ENCODE measurements around the gene RNF224. TPM values are rescaled to one million over a fixed set of nuclear protein-coding genes. Genes with fewer than 3 reads are reported as not detected.

RNF224 gene
- total RNA-seq, 2 experiments from 2014 or later = 0.14 TPM; not detected in 1

DNA sequence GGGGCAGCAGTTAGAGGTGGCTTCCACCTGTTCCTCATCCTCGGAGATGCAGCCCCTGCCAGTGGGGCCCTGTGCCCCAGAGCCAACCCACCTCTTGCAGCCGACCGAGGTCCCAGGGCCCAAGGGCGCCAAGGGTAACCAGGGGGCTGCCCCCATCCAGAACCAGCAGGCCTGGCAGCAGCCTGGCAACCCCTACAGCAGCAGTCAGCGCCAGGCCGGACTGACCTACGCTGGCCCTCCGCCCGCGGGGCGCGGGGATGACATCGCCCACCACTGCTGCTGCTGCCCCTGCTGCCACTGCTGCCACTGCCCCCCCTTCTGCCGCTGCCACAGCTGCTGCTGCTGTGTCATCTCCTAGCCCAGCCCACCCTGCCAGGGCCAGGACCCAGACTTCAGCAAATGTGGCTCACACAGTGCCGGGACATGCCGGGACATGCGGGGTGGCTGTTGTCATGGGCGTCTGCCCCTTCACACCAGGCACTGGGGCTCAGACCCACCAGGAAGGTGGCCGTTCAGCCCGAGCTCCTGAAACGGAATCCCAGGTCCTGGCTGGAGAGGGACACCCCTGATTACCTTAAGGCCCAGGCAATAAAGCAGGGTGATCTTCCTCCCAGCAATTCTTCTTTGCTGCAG lies 1.5 kb upstream of the RNF224 start:
- POLR2A ChIA-PET = interaction anchor here (1.1 to 4.7 kb wide), 4 partner anchors 15 to 130 kb away, joined by 3 to 46 read pairs (median 7); partner anchors contain the start of gene TUBB4B
- Histone ChIP-seq H3K4me3 (ENCODE audit: low read length) (no peak overlapping the region), H3K27me3 (ENCODE audit: control insufficient read depth in 1 of 2, insufficient read depth in 2 of 2, low read length in 2 of 2) (peaks cover 3 to 16% of the 10 kb centered on the region in 2 experiments), H3K27ac (ENCODE audit: low read depth in 1 of 2, low read length in 2 of 2) (no peak overlapping the region), H3K4me1 (ENCODE audit: insufficient read depth, low read length) (peaks cover 36% of the 10 kb centered on the region), H3K36me3 (ENCODE audit: insufficient read depth, low read length) (no peaks in the 10 kb centered on the region), H3K9me3 (ENCODE audit: control insufficient read depth in 1 of 2, insufficient read depth in 1 of 2, low read length in 2 of 2) (peaks cover 0 to 4% of the 10 kb centered on the region in 2 experiments)
- Mint-ChIP-seq H3K27ac (no peak overlapping the region), H3K36me3 (ENCODE audit: low read depth) (no peaks in the 10 kb centered on the region), H3K4me1 (ENCODE audit: low read depth) (peaks cover 18% of the 10 kb centered on the region), H3K9me3 (no peaks in the 10 kb centered on the region), H3K27me3 (peaks cover 5% of the 10 kb centered on the region), H3K4me3 (no peak overlapping the region)
- no peak for TF ChIP-seq CTCF (IDR thresholded peaks at IDR 0.05)
- ATAC-seq (ENCODE audit: poor library complexity) = no peak
- intact Hi-C loops (cut with DNase I, micrococcal nuclease) = loop anchor here in 1 of 2 experiments (5.0 kb wide), 1 partner anchor 179 kb away; the partner anchor contains the start of gene NPDC1
- CTCF ChIA-PET = interaction anchor here (0.8 to 2.5 kb wide), 4 partner anchors 11 to 197 kb away, joined by 3 to 15 read pairs (median 5); no protein-coding TSS in a partner anchor
- DNase-seq = no peak

DNA sequence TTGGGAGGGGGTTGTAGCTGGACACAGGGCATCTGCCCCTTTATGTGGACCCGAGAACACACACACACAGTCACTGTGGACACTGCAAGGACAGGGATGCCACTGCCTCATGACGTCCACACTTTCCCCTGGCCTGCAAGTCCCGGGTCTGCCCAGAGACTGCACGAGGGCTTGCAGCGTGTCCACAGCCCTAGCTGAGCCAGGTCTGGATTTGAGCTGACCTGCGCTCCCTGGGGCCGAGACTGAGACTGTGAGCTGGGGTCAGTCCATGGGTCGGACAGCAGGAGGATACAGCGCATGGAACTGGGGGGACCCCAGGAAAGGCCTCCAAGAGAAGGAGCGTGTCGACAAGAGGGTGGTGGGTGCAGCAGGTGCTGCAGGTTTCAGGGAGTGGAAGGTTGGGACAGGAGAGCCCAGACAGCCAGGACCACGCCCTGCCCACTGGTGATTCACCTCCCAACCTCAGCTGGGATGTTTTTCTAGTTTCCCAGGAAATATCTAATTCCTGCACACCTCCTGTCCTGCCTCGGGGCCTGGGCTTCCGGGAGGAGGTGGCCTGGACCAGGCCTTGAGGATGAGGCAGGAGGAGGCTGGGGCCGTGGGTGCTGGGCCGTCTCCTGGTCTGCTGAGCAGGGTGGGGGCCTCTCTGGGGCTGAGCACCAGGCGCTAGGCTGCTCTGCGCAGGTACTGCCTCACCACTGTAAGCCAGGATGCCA lies 806 bp upstream of the RNF224 start:
- Histone ChIP-seq H3K4me1 (ENCODE audit: insufficient read depth, low read length) (peaks cover 34% of the 10 kb centered on the region), H3K27ac (ENCODE audit: low read depth in 1 of 2, low read length in 2 of 2) (no peak overlapping the region), H3K36me3 (ENCODE audit: insufficient read depth, low read length) (no peaks in the 10 kb centered on the region), H3K4me3 (ENCODE audit: low read length) (no peak overlapping the region), H3K27me3 (ENCODE audit: control insufficient read depth in 1 of 2, insufficient read depth in 2 of 2, low read length in 2 of 2) (peaks cover 3 to 16% of the 10 kb centered on the region in 2 experiments), H3K9me3 (ENCODE audit: control insufficient read depth in 1 of 2, insufficient read depth in 1 of 2, low read length in 2 of 2) (peaks cover 0 to 4% of the 10 kb centered on the region in 2 experiments)
- Mint-ChIP-seq H3K9me3 (no peaks in the 10 kb centered on the region), H3K27me3 (peaks cover 5% of the 10 kb centered on the region), H3K36me3 (ENCODE audit: low read depth) (no peaks in the 10 kb centered on the region), H3K27ac (no peak overlapping the region), H3K4me3 (no peak overlapping the region), H3K4me1 (ENCODE audit: low read depth) (peaks cover 18% of the 10 kb centered on the region)
- intact Hi-C loops (cut with DNase I, micrococcal nuclease) = loop anchor here (1.0 to 5.0 kb wide), 5 partner anchors 104 to 180 kb away; partner anchors contain the start of gene NPDC1 (in 2 of the 2)
- ChIA-PET POLR2A (interaction anchor here (1.3 to 2.4 kb wide), 4 partner anchors 14 to 131 kb away, joined by 4 to 15 read pairs (median 8); partner anchors contain the start of genes TPRN and TUBB4B), CTCF (interaction anchor here (0.6 to 2.5 kb wide), 3 partner anchors 10 to 198 kb away, joined by 3 to 15 read pairs (median 4); no protein-coding TSS in a partner anchor)
- ATAC-seq (ENCODE audit: poor library complexity) (no peak), DNase-seq (no peak)
- TF ChIP-seq CTCF (IDR thresholded peaks at IDR 0.05) = no peak

DNA sequence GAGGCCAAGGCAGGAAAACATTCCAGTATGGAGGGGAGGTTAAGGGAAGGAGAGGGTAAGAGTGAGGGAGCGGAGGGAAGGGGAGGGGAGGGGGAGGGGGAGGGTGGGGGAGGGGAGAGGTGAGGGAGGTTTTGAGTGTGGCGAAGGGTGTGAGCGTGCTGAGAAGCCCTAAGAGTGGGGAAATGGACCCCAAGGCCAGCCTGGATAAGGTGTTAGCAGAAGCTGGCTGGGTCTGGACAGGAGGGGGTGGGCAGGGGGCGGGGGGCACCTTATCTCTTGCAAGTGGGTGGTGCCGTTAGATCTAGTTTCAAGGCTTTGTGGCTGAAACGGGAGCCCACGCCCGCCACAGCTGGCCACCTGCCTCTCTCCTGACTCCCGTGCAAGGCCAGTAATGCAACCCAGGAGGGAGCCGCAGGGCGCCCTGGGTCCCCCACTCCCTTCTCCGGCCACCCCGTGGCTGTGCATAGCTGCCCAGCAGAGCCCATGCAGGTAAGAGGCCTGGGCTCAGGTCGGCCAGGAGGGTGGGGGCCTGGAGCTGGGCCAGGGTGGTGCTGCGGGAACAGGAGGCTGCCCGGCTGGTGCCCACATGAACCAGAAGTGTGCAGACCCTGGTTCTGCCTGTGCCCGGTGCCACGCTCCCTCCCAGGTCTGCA lies 677 bp downstream of the RNF224 start:
- peak overlapping the region; percentile 1 for H3K4me3 Mint-ChIP-seq
- H3K4me1 Mint-ChIP-seq (ENCODE audit: low read depth) = peaks cover 16% of the 10 kb centered on the region
- ChIA-PET POLR2A (interaction anchor here (1.0 to 2.4 kb wide), 5 partner anchors 13 to 141 kb away, joined by 3 to 15 read pairs (median 5); partner anchors contain the start of genes MAN1B1, TPRN and TUBB4B), CTCF (interaction anchor here (0.6 to 2.5 kb wide), 11 partner anchors 9 to 193 kb away, joined by 3 to 15 read pairs (median 4); partner anchors contain the start of genes ANAPC2, NPDC1 and SSNA1)
- intact Hi-C loops (cut with DNase I, micrococcal nuclease) = loop anchor here (1.0 to 5.0 kb wide), 5 partner anchors 106 to 182 kb away; partner anchors contain the start of gene NPDC1 (in 2 of the 2)
- Histone ChIP-seq H3K9me3 (ENCODE audit: control insufficient read depth in 1 of 2, insufficient read depth in 1 of 2, low read length in 2 of 2) (peaks cover 0 to 10% of the 10 kb centered on the region in 2 experiments), H3K4me3 (ENCODE audit: low read length) (no peak overlapping the region), H3K4me1 (ENCODE audit: insufficient read depth, low read length) (peaks cover 23% of the 10 kb centered on the region), H3K36me3 (ENCODE audit: insufficient read depth, low read length) (no peaks in the 10 kb centered on the region), H3K27ac (ENCODE audit: low read depth in 1 of 2, low read length in 2 of 2) (no peak overlapping the region), H3K27me3 (ENCODE audit: control insufficient read depth in 1 of 2, insufficient read depth in 2 of 2, low read length in 2 of 2) (peaks cover 3 to 16% of the 10 kb centered on the region in 2 experiments)
- no peaks in the 10 kb centered on the region for H3K9me3 Mint-ChIP-seq
- H3K36me3 Mint-ChIP-seq (ENCODE audit: low read depth) = no peaks in the 10 kb centered on the region
- no peak overlapping the region for H3K27ac Mint-ChIP-seq
- ATAC-seq (ENCODE audit: poor library complexity) (no peak), DNase-seq (no peak)
- peaks cover 5% of the 10 kb centered on the region for H3K27me3 Mint-ChIP-seq
- TF ChIP-seq CTCF (IDR thresholded peaks at IDR 0.05) = no peak
